GM18909 (cell line): ENCODE results near the gene TPO.

Source experiments
- ATAC-seq: cut with Tn5 transposase; IDR thresholded peaks from one replicate; pipeline ENCODE4 v1.9.1; 2021; ENCODE audit warnings: mild to moderate bottlenecking; ENCODE audit not compliant: unreplicated experiment, poor library complexity

Gene TPO

GRCh38 chr2:1518331-1518803 is 105.1 kb downstream of the TPO start:
- no peak for ATAC-seq

GRCh38 chr2:1518867-1519530 is 105.7 kb downstream of the TPO start:
- no peak for ATAC-seq

- no peak for ATAC-seq
Measured at GRCh38 chr2:1521191-1521877, 108.1 kb downstream of the TPO start.

GRCh38 chr2:1521878-1522830 is 108.9 kb downstream of the TPO start:
- ATAC-seq = no peak

GRCh38 chr2:1527153-1527992 is 114.1 kb downstream of the TPO start:
- no peak for ATAC-seq

- no peak for ATAC-seq
Measured at GRCh38 chr2:1528273-1529064, 115.2 kb downstream of the TPO start.

GRCh38 chr2:1538663-1539062 is 125.4 kb downstream of the TPO start:
- no peak for ATAC-seq

GRCh38 chr2:1539441-1539840 is 126.2 kb downstream of the TPO start:
- no peak for ATAC-seq

- no peak for ATAC-seq
Measured at GRCh38 chr2:1539973-1540372, 126.7 kb downstream of the TPO start.

- no peak for ATAC-seq
Measured at GRCh38 chr2:1540481-1540880, 127.2 kb downstream of the TPO start.

GRCh38 chr2:1541040-1541439 is 127.8 kb downstream of the TPO start:
- ATAC-seq = no peak

- ATAC-seq = no peak
Measured at GRCh38 chr2:1541819-1542475, 128.7 kb downstream of the TPO start.

- ATAC-seq = no peak
Measured at GRCh38 chr2:1542971-1543370, 129.7 kb downstream of the TPO start.

GRCh38 chr2:1543776-1544477 is 130.7 kb downstream of the TPO start:
- no peak for ATAC-seq

- ATAC-seq = no peak
Measured at GRCh38 chr2:1544478-1545069, 131.3 kb downstream of the TPO start.

GRCh38 chr2:1546023-1546591 is 132.8 kb downstream of the TPO start:
- no peak for ATAC-seq

- ATAC-seq = no peak
Measured at GRCh38 chr2:1546901-1547300, 133.6 kb downstream of the TPO start.
